ENCODE data around the gene LSM5.
"Not testable (repeated sequence)": the region's sequence is repeated elsewhere in the genome, so short reads cannot be mapped to it uniquely, and the experiment has no call there.

- TF ChIP-seq, protein P1, sequence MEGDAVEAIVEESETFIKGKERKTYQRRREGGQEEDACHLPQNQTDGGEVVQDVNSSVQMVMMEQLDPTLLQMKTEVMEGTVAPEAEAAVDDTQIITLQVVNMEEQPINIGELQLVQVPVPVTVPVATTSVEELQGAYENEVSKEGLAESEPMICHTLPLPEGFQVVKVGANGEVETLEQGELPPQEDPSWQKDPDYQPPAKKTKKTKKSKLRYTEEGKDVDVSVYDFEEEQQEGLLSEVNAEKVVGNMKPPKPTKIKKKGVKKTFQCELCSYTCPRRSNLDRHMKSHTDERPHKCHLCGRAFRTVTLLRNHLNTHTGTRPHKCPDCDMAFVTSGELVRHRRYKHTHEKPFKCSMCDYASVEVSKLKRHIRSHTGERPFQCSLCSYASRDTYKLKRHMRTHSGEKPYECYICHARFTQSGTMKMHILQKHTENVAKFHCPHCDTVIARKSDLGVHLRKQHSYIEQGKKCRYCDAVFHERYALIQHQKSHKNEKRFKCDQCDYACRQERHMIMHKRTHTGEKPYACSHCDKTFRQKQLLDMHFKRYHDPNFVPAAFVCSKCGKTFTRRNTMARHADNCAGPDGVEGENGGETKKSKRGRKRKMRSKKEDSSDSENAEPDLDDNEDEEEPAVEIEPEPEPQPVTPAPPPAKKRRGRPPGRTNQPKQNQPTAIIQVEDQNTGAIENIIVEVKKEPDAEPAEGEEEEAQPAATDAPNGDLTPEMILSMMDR (IDR thresholded peaks at IDR 0.05), result not testable (repeated sequence)
- not testable (repeated sequence) for TF ChIP-seq POLR2A (IDR thresholded peaks at IDR 0.05)
Measured at GRCh38 chr7:32464641-32465416, 25.4 kb downstream of the LSM5 start.
